Measurements from ENCODE around the gene DPP10.

DNA sequence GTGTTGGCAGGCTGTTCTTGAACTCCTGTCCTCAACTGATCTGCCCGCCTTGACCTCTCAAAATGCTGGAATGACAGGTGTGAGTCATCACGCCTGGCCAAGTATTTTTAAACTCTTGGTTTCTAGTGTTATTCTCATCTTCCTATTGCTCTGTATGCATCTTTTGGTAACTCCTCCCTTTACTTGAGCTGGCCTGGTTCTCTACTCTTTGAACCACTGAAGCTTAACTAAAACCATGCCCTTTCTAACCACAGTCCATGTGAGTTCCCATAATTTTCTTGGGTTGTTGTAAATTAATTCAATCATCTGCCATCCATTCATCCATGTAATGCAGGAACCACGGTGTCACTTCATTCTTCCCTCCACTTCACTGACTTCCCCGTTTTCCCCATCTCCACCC lies 1131.3 kb downstream of the DPP10 start:
- no peak for TF ChIP-seq EZH2 (IDR thresholded peaks at IDR 0.05; ENCODE audit: insufficient read depth, low read length)
- TF ChIP-seq, protein P1, sequence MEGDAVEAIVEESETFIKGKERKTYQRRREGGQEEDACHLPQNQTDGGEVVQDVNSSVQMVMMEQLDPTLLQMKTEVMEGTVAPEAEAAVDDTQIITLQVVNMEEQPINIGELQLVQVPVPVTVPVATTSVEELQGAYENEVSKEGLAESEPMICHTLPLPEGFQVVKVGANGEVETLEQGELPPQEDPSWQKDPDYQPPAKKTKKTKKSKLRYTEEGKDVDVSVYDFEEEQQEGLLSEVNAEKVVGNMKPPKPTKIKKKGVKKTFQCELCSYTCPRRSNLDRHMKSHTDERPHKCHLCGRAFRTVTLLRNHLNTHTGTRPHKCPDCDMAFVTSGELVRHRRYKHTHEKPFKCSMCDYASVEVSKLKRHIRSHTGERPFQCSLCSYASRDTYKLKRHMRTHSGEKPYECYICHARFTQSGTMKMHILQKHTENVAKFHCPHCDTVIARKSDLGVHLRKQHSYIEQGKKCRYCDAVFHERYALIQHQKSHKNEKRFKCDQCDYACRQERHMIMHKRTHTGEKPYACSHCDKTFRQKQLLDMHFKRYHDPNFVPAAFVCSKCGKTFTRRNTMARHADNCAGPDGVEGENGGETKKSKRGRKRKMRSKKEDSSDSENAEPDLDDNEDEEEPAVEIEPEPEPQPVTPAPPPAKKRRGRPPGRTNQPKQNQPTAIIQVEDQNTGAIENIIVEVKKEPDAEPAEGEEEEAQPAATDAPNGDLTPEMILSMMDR (IDR thresholded peaks at IDR 0.05; ENCODE audit: insufficient read depth, low read depth, low read length): no peak
